HG03064 (cell line): ENCODE measurements around the gene NAA30.
"Not testable (repeated sequence)": the region's sequence is repeated elsewhere in the genome, so short reads cannot be mapped to it uniquely, and the experiment has no call there.

ENCODE experiments used
- ATAC-seq: cut with Tn5 transposase; IDR thresholded peaks from one replicate; pipeline ENCODE4 v1.9.1; 2021; ENCODE audit warnings: low read depth; ENCODE audit not compliant: unreplicated experiment

Gene NAA30

DNA sequence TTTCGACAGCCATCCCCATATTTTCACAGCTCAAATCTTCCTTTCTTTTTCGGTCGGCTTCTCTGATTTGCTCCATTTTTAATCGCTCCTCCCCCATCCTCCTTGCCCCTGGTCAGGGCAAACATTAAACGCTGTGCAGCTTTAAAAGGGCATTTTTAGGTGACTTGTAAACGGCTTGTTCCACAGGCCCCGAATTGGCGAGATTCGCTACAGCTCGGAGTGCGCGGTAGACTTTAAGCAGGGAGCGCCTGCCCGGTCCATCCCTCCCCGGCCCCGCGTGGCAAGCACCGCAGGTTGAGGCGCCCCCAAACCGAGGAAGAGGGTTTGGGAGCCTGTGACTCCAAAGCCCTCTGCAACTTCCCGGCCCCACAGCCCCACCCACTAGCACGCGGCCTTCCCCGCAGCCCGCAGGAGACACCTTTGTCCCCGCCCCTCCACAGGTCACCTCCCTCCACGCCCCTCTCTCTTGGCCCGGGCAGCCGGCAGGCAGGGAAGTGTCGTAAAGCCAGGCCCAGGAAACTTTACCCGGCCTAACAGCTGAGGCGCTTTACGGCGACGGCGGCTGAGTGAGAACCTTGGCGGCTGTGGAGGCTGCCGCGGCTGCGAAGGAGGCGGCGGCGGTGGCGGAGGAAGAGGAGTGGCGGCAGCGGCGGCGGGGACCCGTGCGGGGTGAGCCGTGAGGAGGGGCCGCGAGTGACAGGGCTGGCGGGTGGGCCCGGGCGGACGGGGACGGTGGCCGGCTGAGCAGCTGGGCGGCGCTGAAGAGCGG, at the start of gene NAA30:
Gene NAA30, plus strand, starts transcription at position 550 of the 769 bp plus-strand sequence. CDS start 372 bp downstream, outside the sequence.
- peak; percentile 86 for ATAC-seq

DNA sequence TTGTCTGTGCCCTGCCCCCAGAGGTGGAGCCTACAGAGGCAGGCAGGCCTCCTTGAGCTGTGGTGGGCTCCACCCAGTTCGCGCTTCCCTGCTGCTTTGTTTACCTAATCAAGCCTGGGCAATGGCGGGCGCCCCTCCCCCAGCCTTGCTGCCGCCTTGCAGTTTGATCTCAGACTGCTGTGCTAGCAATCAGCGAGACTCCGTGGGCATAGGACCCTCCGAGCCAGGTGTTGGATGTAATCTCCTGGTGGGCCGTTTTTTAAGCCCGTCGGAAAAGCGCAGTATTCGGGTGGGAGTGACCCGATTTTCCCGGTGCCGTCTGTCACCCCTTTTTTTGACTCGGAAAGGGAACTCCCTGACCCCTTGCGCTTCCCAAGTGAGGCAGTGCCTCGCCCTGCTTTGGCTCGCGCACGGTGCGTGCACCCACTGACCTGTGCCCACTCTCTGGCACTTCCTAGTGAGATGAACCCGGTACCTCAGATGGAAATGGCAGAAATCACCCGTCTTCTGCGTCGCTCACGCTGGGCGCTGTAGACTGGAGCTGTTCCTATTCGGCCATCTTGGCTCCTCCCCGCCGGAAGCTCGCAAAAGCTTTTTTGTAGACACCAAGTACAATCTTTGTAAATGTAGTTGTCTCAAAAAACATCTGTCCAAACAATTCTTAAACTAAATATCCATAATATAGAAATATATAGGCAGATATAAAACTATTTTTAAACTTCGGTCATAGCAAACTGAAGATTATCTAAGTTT, 46.7 kb upstream of the NAA30 start:
- ATAC-seq: not testable (repeated sequence)

DNA sequence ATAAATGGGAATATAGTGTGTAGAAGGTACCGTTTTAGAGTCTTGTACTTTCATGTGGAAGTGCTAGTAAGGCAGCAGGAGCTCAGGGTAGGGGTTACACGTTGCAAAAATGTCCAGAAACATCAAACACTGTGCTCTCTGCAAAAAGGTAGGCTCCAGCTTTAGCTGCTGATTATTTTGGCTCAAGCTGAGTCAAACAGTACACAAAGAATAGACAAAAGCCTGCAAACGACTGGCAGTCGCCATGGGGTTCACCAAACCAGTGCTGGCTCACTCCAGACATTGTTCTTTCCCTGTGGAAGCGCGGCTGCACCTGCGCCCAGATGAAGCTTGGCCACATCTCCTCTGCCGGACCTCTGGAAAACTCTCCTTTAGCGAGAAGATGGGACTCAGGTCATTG, 45.3 kb upstream of the NAA30 start:
- no peak for ATAC-seq

DNA sequence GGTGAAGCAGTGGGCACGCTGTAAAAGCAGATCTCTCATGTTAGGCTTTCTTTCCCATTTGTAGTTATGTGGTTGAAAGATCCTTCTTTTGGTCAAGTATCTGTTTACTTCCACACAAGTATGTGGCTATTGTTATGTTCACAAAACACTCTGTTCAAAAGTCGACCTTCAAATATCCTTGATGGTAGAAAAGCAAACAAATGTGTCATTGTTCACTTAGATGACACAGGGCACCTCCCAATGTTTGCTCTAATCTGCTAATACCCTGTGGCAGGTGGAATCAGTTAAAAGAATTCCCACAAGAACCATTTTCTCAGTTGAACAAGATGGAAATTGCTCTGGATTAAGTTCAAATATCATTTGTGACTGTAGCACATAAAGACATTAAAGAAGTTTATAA, 43.6 kb upstream of the NAA30 start:
- ATAC-seq: no peak

DNA sequence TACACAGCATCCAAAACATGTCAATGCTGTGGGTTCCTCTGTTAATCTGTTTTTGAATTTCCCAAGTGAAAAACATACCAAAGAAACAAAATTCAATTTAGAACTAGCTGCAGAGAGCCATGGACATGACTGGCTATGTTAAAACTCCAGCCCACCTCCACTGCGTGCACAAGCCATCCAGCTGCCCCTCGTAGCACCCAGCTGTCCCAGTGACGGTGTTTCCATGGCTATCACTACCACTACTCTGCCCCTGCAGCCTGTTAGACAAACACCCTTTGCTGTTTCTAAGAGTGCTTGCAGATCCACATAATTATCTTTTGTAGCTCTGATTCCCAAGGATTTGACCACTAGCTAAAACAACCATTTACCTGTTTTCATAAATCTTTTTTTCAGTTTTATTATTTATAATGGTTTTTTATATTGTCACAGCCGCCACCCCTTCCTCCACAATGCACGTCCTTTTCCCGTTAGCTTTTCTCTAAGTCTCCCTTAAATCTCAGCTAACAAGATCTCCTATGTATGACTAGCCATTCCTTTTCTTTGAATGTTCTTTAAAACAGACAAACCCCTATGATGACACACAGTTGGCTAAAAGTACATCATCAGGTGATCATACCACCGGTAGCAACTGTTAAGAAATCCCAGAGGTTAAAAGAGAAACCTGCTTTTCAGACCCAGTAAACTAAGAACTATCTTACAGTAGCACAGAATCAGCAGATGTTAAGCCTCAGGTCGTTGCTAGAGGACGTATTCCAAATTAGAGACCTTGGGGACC, 37.8 kb upstream of the NAA30 start:
- no peak for ATAC-seq

DNA sequence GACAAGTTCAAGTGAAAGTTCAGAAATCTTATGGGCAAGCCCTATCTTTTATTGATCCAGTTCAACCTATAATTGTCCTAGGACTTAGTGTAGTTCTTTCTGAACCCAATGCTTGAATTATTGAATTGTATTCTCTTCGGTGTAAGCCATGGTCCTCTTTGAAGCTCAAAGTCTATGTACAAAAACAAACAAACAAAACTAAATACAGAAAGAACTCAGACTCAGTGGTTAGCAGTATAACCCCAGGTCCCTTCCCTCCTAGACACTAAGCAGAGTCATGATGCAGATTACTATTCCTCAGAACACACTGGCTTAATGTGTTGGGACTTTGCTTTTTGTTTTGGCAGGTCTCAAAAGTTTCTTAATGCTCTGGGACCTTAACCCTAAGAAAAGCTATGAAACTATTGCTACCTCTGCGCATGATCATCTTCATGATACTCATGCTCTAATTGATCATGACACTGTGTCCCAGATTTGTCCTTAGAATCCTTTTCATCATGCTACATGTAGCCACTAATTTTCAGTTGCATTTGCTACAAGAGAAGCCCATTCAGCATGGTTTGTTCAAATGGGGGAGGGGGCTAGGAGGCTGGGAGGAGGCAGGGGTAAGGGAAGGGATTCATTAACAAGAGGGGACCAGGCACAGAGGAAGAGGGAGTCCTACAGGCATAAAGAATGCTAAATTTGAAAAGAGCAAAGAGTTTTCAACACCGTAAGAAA, 35.1 kb upstream of the NAA30 start:
- no peak for ATAC-seq

DNA sequence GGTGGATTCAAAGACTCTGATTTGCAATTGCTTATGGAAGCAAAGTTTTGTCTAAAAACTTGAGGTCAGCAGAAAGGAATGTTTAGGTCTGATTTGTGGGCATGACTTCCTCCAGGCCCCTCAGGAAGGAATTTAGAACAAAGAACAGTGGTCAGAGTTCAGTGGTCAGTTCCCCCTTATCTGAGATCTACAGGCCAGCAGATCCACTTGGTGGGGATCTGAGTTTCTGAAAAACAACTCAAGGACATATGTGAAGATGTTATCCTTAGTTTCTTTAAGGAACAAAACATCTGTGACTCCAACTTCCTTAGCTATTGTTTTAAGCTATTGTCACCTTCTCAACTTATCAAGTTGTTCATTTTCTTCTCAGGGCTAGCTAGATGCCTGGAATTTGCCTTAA, 28.0 kb upstream of the NAA30 start:
- ATAC-seq: no peak

DNA sequence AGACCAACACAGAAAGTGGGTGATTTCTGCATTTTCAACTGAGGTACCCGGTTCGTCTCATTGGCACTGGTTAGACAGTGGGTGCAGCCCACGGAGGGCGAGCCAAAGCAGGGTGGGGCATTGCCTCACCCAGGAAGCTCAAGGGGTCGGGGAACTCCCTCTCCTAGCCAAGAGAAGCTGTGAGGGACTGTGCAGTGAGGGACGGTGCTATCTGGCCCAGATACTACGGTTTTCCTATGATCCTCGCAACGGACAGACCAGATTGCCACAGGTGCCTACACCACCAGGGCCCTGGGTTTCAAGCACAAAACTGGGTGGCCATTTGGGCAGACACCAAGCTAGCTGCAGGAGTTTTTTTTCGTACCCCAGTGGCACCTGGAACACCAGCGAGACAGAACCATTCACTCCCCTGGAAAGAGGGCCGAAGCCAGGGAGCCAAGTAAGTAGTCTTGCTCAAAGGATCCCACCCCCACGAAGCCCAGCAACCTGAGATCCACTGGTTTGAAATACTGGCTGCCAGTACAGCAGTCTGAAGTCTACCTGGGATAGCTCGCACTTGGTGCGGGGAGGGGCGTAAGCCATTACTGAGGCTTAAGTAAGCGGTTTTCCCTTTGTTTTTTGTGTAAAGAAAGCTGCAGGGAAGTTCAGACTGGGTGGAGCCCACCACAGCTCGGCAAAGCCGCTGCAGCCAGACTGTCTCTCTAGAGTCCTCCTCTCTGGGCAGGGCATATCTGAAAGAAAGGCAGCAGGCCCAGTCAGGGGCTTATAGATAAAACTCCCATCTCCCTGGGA, 25.5 kb upstream of the NAA30 start:
- ATAC-seq: no peak

DNA sequence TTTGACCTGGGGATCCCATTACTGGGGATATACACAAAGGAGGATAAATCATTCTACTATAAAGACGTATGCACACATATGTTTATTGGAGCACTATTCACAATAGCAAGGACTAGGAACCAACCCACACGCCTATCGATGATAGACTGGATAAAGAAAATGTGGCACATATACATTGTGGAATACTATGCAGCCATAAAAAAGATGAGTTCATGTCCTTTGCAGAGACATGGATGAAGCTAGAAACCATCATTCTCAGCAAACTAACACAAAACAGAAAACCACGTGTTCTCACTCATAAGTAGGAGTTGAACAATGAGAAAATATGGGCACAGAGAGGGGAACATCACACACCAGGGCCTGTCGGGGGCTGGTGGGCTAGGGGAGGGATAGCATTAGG, 20.2 kb upstream of the NAA30 start:
- not testable (repeated sequence) for ATAC-seq

DNA sequence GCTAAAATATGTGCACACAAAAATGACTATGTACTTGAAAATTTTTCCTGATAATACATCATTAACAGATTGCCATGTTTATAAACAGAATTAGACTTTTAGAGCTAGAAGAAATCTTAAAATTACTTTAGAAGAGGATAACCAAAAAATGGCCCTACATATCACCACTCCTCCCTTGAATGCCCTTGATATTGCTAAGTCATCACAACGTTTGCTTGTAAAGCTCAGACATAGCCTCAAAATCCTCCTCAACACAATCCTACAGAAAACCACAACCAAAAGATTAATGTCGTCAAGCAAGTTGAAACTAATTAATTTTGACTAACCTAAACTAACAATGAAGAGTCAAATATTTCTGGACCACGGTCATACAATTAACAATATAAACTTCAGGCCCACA, 19.4 kb upstream of the NAA30 start:
- ATAC-seq: no peak

DNA sequence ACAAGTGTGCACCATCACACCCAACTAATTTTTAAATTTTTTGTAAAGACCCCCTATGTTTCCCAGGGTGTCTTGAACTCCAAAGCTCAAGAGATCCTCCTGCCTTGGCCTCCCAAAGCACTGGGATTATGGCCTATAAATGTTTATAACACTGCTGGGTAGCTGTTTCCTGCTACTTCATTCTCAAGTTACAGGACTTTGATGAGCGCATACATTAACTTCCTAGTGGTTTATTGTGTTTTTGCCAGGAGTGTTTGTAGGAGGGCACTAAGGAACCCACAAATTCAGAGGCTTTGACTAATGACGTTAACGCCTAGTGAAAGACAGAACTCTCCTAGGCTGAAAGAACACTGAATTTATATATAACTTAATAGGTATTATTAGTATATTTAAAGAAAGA, 15.2 kb upstream of the NAA30 start:
- no peak for ATAC-seq

DNA sequence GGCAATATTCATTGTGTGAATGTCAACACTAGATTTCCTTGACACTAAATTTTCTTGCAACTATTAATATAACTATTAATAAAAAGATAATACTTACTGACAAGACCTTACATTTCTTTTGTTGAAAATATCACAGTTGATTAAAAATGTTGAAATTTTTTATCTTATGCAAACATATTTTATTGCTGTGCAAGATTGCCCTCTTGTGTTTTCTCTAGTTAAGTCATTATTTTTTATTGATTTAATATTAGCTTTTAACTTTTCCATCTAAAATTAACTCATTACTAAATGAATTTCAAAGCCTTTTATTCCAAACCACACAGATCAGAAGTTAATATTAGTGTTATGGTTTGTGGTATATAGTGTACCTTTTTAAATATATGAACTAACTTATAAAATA, 11.7 kb upstream of the NAA30 start:
- no peak for ATAC-seq

DNA sequence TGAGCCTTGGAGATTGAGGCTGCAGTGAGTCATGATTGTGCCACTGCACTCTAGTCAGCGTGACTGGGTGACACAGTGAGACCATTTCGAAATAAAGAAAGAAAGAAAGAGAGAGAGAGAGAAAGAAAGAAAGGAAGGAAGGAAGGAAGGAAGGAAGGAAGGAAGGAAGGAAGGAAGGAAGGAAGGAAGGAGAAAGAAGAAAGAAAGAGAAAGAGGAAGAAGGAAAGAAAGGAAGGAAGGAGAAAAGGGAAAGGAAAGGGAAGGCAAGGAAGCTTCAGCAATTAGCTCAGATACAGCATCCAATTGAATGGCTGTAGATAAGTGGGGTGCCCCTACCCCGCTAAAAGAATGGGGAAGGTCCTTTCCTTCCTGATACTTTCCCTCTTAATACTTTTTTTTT, 9.5 kb upstream of the NAA30 start:
- no peak for ATAC-seq

DNA sequence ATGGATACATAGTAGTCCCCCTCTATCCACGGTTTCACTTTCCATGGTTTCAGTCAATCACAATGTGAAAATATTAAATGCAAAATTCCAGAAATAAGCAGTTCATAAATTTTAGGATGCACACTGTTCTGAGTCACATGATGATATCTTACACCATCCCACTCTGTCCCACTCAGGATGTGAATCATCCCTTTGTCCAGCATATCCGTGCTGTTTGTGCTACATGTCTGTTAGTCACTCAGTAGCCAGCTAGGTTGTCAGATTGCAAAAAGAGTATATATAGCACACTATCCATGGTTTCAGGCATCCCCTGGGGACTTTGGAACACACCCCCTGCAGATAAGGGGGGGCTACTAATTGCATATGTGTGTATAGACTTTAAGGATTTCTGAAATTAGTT, 8.1 kb upstream of the NAA30 start:
- ATAC-seq: no peak

DNA sequence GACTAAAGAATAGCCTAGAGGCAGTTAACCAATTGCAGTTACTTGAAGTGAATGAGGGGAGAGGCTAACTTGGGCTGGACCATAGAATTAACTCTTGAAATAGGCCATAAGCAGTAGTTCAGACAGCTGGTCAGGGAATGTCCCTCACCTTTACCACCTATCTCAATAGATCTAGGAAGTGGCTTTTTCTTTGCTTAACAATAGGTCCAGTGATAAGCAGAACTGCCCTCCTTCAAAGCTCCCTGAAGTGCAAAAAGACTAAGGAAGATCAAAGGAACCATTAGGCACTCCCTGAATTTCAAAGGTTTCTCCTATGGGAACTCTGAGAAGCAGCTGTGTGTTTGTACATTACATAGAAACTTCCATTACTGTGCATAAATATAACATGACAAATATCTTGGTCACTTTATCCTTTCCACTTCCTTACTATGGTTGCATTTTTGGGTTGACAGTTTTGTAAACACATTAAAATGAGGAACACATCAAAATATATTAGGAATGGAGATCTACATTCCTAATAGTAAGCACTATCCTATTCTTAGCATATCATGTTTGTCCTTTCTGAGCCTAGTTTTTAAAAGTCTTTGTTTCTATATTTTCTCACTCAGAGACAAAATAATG, 7.2 kb upstream of the NAA30 start:
- no peak for ATAC-seq

DNA sequence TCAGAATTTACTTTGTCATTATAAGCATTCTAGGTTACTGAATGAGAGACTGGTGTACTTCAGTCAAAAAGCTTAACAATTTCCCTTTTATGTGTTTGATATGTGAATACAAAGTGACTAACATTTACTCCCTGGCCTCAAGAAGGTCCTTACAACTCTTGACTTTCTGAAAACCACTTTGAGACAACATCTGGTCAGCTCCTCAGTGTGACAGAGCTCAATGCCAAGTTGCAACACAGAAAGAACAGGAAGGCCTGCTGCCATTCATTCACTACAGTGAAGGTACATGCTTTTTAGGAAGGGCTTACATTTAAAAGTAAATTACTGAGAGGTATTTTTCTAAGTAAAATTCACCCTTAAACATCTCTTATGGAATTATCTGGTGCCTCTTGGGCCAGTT, 2.3 kb upstream of the NAA30 start:
- no peak for ATAC-seq

DNA sequence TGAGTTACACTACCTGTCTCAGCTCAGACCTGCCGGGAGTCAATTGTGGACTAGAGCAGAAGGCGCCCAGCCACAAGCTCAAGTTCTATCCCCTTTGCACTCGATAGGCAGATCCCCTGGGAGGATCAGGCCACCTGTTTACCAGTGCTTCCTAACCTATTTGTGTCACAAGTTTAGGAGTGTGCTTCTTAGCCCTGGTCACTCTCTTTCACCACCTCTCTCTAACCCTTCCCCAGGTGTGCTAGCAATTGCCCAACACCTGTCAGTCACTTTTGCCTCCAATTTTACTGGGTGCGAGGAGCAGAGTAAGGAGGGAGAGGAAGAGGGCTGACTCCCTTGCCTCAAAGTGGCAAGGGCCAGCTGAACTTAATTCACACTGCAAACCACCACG, 745 bp upstream of the NAA30 start:
- ATAC-seq: no peak

DNA sequence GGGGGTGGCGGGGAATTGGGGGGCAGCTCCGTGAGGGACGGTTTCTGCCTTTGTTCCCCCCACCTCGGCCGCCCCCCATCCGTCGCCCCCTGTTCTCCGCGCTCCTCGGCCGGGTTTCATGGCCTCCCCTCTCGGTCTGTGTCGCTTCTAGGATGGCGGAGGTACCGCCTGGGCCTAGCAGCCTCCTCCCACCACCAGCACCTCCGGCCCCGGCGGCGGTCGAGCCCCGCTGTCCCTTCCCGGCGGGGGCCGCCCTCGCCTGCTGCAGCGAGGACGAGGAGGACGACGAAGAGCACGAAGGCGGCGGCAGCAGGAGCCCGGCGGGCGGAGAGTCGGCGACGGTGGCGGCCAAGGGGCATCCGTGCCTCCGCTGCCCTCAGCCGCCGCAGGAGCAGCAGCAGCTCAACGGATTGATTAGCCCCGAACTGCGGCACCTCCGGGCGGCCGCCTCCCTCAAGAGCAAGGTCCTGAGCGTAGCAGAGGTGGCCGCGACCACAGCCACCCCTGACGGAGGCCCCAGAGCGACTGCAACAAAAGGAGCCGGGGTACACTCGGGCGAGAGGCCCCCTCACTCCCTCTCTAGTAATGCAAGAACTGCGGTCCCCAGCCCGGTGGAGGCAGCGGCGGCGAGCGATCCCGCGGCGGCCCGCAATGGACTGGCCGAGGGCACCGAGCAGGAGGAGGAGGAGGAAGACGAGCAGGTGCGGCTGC, 575 bp downstream of the NAA30 start:
- peak; percentile 43 for ATAC-seq
